ENCODE data around the gene NCL. TPM values are rescaled to one million over a fixed set of nuclear protein-coding genes. Genes with fewer than 3 reads are reported as not detected.

NCL gene
- total RNA-seq, 1 donor from 2014 or later = 295 TPM

- peaks cover 86% of the 10 kb centered on the region for H3K36me3 ChIP-seq
- H3K4me1 ChIP-seq = no peaks in the 10 kb centered on the region
- H3K9me3 ChIP-seq = no peaks in the 10 kb centered on the region
- ATAC-seq (no peak), DNase-seq (no peak)
- no peak overlapping the region for H3K4me3 ChIP-seq
- no peaks in the 10 kb centered on the region for H3K27me3 ChIP-seq (ENCODE audit: low read depth)
- H3K27ac ChIP-seq = no peak overlapping the region
- TF ChIP-seq, protein P1, sequence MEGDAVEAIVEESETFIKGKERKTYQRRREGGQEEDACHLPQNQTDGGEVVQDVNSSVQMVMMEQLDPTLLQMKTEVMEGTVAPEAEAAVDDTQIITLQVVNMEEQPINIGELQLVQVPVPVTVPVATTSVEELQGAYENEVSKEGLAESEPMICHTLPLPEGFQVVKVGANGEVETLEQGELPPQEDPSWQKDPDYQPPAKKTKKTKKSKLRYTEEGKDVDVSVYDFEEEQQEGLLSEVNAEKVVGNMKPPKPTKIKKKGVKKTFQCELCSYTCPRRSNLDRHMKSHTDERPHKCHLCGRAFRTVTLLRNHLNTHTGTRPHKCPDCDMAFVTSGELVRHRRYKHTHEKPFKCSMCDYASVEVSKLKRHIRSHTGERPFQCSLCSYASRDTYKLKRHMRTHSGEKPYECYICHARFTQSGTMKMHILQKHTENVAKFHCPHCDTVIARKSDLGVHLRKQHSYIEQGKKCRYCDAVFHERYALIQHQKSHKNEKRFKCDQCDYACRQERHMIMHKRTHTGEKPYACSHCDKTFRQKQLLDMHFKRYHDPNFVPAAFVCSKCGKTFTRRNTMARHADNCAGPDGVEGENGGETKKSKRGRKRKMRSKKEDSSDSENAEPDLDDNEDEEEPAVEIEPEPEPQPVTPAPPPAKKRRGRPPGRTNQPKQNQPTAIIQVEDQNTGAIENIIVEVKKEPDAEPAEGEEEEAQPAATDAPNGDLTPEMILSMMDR (IDR thresholded peaks at IDR 0.05) = no peak
- intact Hi-C loops (cut with DNase I) = no loop called here
These were observed 8.4 kb downstream of the NCL start for GRCh38 chr2:231455890-231456289.

DNA sequence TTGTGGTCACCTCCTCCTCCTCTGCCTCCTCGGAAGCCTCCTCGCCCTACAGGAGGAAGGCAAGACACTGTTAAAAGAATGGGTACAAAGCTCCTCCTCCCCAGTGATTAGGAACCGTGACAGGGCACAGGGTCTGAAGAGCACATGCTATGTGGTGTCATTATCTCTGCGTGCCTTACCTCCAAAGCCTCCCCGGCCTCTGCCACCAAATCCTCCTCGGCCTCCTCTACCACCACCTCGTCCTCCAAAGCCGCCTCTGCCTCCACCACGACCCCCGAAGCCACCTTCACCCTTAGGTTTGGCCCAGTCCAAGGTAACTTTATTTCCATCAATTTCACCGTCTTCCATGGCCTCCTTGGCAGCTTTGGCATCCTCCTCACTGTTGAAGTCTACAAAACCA lies 9.1 kb downstream of the NCL start:
- ATAC-seq (no peak), DNase-seq (no peak)
- intact Hi-C loops (cut with DNase I) = no loop called here
- Histone ChIP-seq H3K36me3 (peaks cover 79% of the 10 kb centered on the region), H3K4me1 (no peaks in the 10 kb centered on the region), H3K4me3 (no peak overlapping the region), H3K9me3 (no peaks in the 10 kb centered on the region), H3K27ac (no peak overlapping the region), H3K27me3 (ENCODE audit: low read depth) (no peaks in the 10 kb centered on the region)
- TF ChIP-seq, protein P1 (IDR thresholded peaks at IDR 0.05) = no peak

DNA sequence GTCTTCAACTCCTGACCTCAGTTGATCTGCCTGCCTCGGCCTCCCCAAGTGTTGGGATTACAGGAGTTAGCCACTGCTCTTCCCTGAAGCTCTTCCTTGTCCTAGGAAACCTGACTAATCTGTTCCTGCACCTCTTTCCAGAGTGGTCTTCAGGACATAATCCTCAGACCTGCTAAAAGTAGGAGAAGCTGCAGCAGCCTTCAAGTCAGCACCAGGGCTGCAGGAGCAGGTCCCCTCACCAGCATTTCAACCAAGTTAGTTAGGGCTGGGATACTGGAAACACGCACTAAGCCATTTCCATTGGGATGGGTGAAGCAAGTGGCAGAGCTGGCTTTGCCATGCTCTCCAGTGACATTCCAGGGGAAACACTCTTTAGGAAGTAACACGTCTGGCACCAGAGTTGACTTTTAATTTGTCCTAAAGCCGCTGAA lies 9.9 kb downstream of the NCL start:
- intact Hi-C loops (cut with DNase I) = no loop called here
- no peaks in the 10 kb centered on the region for H3K27me3 ChIP-seq (ENCODE audit: low read depth)
- no peaks in the 10 kb centered on the region for H3K4me1 ChIP-seq
- no peak overlapping the region for H3K27ac ChIP-seq
- H3K36me3 ChIP-seq = peaks cover 71% of the 10 kb centered on the region
- ATAC-seq = no peak
- no peak for DNase-seq
- no peaks in the 10 kb centered on the region for H3K9me3 ChIP-seq
- H3K4me3 ChIP-seq = no peak overlapping the region
- TF ChIP-seq, protein P1 (IDR thresholded peaks at IDR 0.05) = no peak

- H3K36me3 ChIP-seq = peaks cover 57% of the 10 kb centered on the region
- H3K9me3 ChIP-seq = no peaks in the 10 kb centered on the region
- no peak for DNase-seq
- H3K4me3 ChIP-seq = no peak overlapping the region
- TF ChIP-seq, protein P1 (IDR thresholded peaks at IDR 0.05) = no peak
- no peak overlapping the region for H3K27ac ChIP-seq
- ATAC-seq = peak in 1 of 2 donors; percentile 6
- no peaks in the 10 kb centered on the region for H3K4me1 ChIP-seq
- no peaks in the 10 kb centered on the region for H3K27me3 ChIP-seq (ENCODE audit: low read depth)
- intact Hi-C loops (cut with DNase I) = no loop called here
These were observed 11.3 kb downstream of the NCL start for GRCh38 chr2:231452799-231453508.

GRCh38 chr2:231450548-231450989 lies 13.7 kb downstream of the NCL start:
- DNase-seq (no peak), ATAC-seq (no peak)
- intact Hi-C loops (cut with DNase I) = no loop called here
- Histone ChIP-seq H3K27me3 (ENCODE audit: low read depth) (no peaks in the 10 kb centered on the region), H3K4me3 (no peak overlapping the region), H3K36me3 (peaks cover 33% of the 10 kb centered on the region), H3K27ac (no peak overlapping the region), H3K9me3 (no peaks in the 10 kb centered on the region), H3K4me1 (no peaks in the 10 kb centered on the region)
- TF ChIP-seq, protein P1 (IDR thresholded peaks at IDR 0.05) = no peak

Data from lower lobe of right lung (tissue), 2 donors.